Germinal center (tissue), 1 donor: ENCODE measurements around the gene RSRC1.
A peak's percentile ranks its signal among the peaks of the same experiment; 100 is the strongest.
"Not testable (repeated sequence)": the region's sequence is repeated elsewhere in the genome, so short reads cannot be mapped to it uniquely, and the experiment has no call there.

ENCODE experiments used
- DNase-seq: peaks from one replicate; pipeline ENCODE4 v3.0.0; 2012; ENCODE audit warnings: mixed read lengths, low spot score

The RSRC1 gene

GRCh38 chr3:158109804-158110657, at the start of gene RSRC1:
Gene RSRC1 (plus strand): TSS chr3:158110089. CDS start chr3:158122105, 12,016 bp downstream.
- DNase-seq, result peak; percentile 73

- not testable (repeated sequence) for DNase-seq
These were observed 44.3 kb upstream of the RSRC1 start for GRCh38 chr3:158065574-158065973.

- no peak for DNase-seq
These were observed 37.1 kb upstream of the RSRC1 start for GRCh38 chr3:158072790-158073189.

GRCh38 chr3:158074591-158074990, 35.3 kb upstream of the RSRC1 start:
- DNase-seq, result no peak

GRCh38 chr3:158079599-158079998, 30.3 kb upstream of the RSRC1 start:
- DNase-seq, result no peak

- no peak for DNase-seq
These were observed 25.2 kb upstream of the RSRC1 start for GRCh38 chr3:158084651-158085050.

- DNase-seq, result no peak
These were observed 24.5 kb upstream of the RSRC1 start for GRCh38 chr3:158085358-158085757.

GRCh38 chr3:158085931-158086330, 24.0 kb upstream of the RSRC1 start:
- DNase-seq, result no peak

- no peak for DNase-seq
These were observed 23.5 kb upstream of the RSRC1 start for GRCh38 chr3:158086361-158086760.

- no peak for DNase-seq
These were observed 23.1 kb upstream of the RSRC1 start for GRCh38 chr3:158086776-158087175.

- DNase-seq, result no peak
These were observed 18.4 kb upstream of the RSRC1 start for GRCh38 chr3:158091531-158091930.

GRCh38 chr3:158093526-158093925, 16.4 kb upstream of the RSRC1 start:
- no peak for DNase-seq

GRCh38 chr3:158094235-158095110, 15.4 kb upstream of the RSRC1 start:
- no peak for DNase-seq

- no peak for DNase-seq
These were observed 14.6 kb upstream of the RSRC1 start for GRCh38 chr3:158095111-158095813.

- no peak for DNase-seq
These were observed 13.8 kb upstream of the RSRC1 start for GRCh38 chr3:158095814-158096704.

- no peak for DNase-seq
These were observed 12.8 kb upstream of the RSRC1 start for GRCh38 chr3:158097081-158097592.

- DNase-seq, result peak; percentile 92
These were observed 12.1 kb upstream of the RSRC1 start for GRCh38 chr3:158097593-158098308.

GRCh38 chr3:158098309-158098639, 11.6 kb upstream of the RSRC1 start:
- no peak for DNase-seq

GRCh38 chr3:158098834-158099424, 11.0 kb upstream of the RSRC1 start:
- no peak for DNase-seq

- DNase-seq, result no peak
These were observed 9.2 kb upstream of the RSRC1 start for GRCh38 chr3:158100681-158101080.
